Skin of body (tissue), 2 donors: Measurements from ENCODE around the gene COG1. TPM values are rescaled to one million over a fixed set of nuclear protein-coding genes. Genes with fewer than 3 reads are reported as not detected.

ENCODE experiments used
- DNase-seq: peaks from one replicate; lab custom pipeline; 2025; lab: John Stamatoyannopoulos, UW
- total RNA-seq: library from RNA; depleted of rRNA; stranded (reverse); fragments of >200 nt; gene quantifications from one replicate; pipeline ENCODE4 v1.2.3, GENCODE V29; 2014

COG1 gene
- total RNA-seq, 1 donor from 2014 or later = 15.4 TPM

- no peak for DNase-seq
Measured at GRCh38 chr17:73227944-73228343, 35.1 kb downstream of the COG1 start.

- DNase-seq = no peak
Measured at GRCh38 chr17:73228748-73229236, 35.9 kb downstream of the COG1 start.

GRCh38 chr17:73230088-73230487 lies 37.2 kb downstream of the COG1 start:
- no peak for DNase-seq

- DNase-seq = no peak
Measured at GRCh38 chr17:73231395-73231794, 38.5 kb downstream of the COG1 start.

- DNase-seq = peak; percentile 93
Measured at GRCh38 chr17:73231841-73232586, 39.2 kb downstream of the COG1 start.

- DNase-seq = no peak
Measured at GRCh38 chr17:73232587-73233373, 39.9 kb downstream of the COG1 start.

GRCh38 chr17:73234736-73235135 lies 41.9 kb downstream of the COG1 start:
- DNase-seq = no peak

- DNase-seq = no peak
Measured at GRCh38 chr17:73237714-73238113, 44.9 kb downstream of the COG1 start.

GRCh38 chr17:73240561-73240960 lies 47.7 kb downstream of the COG1 start:
- no peak for DNase-seq

- DNase-seq = no peak
Measured at GRCh38 chr17:73247726-73248125, 54.9 kb downstream of the COG1 start.

GRCh38 chr17:73248532-73248931 lies 55.7 kb downstream of the COG1 start:
- DNase-seq = no peak

- no peak for DNase-seq
Measured at GRCh38 chr17:73249700-73250099, 56.8 kb downstream of the COG1 start.

GRCh38 chr17:73250851-73251640 lies 58.2 kb downstream of the COG1 start:
- DNase-seq = no peak

- no peak for DNase-seq
Measured at GRCh38 chr17:73251871-73252270, 59.0 kb downstream of the COG1 start.

GRCh38 chr17:73255671-73256181 lies 62.9 kb downstream of the COG1 start:
- peak; percentile 22 for DNase-seq

GRCh38 chr17:73256220-73256619 lies 63.4 kb downstream of the COG1 start:
- DNase-seq = no peak

- no peak for DNase-seq
Measured at GRCh38 chr17:73257516-73257915, 64.7 kb downstream of the COG1 start.
